Peyer's patch (tissue), 4 donors: ENCODE measurements around the gene SPATA18. TPM values are rescaled to one million over a fixed set of nuclear protein-coding genes. Genes with fewer than 3 reads are reported as not detected.

Experiments used
- DNase-seq, 3 donors: peaks; one replicate each; pipeline ENCODE4 v3.0.0-alpha.2; 2017 to 2019
- H3K27ac ChIP-seq, 4 donors: fragments of 200-600 bp; sonication (generic); one replicate each; pipeline ENCODE4 v1.5.1; 2016 to 2019
- H3K27me3 ChIP-seq, 2 donors: fragments of 200-600 bp; sonication (generic); one replicate each; pipeline ENCODE4 v1.5.1; 2019
- H3K36me3 ChIP-seq, 3 donors: fragments of 200-600 bp; sonication (generic); one replicate each; pipeline ENCODE4 v1.5.1; 2016 to 2019
- H3K4me1 ChIP-seq, 4 donors: fragments of 200-600 bp; sonication (generic); one replicate each; pipeline ENCODE4 v1.5.1; 2016 to 2019
- H3K4me3 ChIP-seq, 4 donors: fragments of 200-600 bp; sonication (generic); 1 replicate in 3 of 4; 2 replicates in 1 of 4; pipeline ENCODE4 v1.5.1; 2016 to 2019; ENCODE audit warnings: mild to moderate bottlenecking in 1 of 4
- H3K9me3 ChIP-seq, 4 donors: fragments of 200-600 bp; sonication (generic); one replicate each; pipeline ENCODE4 v1.5.1; 2016 to 2019; ENCODE audit warnings: mild to moderate bottlenecking in 1 of 4
- POLR2A ChIP-seq, 2 donors: fragments of 450-650 bp; IDR thresholded peaks; one replicate each; pipeline ENCODE4 v1.5.1; 2017; ENCODE audit warnings: antibody characterized with exemption in 2 of 2, mild to moderate bottlenecking in 2 of 2, moderate library complexity in 2 of 2
- total RNA-seq, 4 donors: library from RNA; depleted of rRNA; stranded (reverse); fragments of >200 nt; gene quantifications; one replicate each; pipeline ENCODE4 v1.1.0, GENCODE V29; 2016
- TF ChIP-seq, protein P1 (sequence below), 6 experiments: fragments of 450-650 bp in 4 of 6; fragments of 200-600 bp in 2 of 6; sonication (generic) in 1 of 6; IDR thresholded peaks; one replicate each; pipeline ENCODE4 v1.5.1; 2017 to 2019; ENCODE audit warnings: antibody characterized with exemption in 6 of 6, mild to moderate bottlenecking in 3 of 6, moderate library complexity in 1 of 6

SPATA18 gene
- total RNA-seq, 4 donors from 2014 or later: 3.4 to 10.3 (median 4.3) TPM

GRCh38 chr4:52106191-52106590 is 55.1 kb downstream of the SPATA18 start:
- no peaks in the 10 kb centered on the region for H3K9me3 ChIP-seq
- H3K4me3 ChIP-seq: no peak overlapping the region
- H3K36me3 ChIP-seq: no peaks in the 10 kb centered on the region
- H3K27ac ChIP-seq: no peak overlapping the region
- no peaks in the 10 kb centered on the region for H3K4me1 ChIP-seq
- no peak for DNase-seq
- no peak for TF ChIP-seq POLR2A (IDR thresholded peaks at IDR 0.05)
- TF ChIP-seq, protein P1, sequence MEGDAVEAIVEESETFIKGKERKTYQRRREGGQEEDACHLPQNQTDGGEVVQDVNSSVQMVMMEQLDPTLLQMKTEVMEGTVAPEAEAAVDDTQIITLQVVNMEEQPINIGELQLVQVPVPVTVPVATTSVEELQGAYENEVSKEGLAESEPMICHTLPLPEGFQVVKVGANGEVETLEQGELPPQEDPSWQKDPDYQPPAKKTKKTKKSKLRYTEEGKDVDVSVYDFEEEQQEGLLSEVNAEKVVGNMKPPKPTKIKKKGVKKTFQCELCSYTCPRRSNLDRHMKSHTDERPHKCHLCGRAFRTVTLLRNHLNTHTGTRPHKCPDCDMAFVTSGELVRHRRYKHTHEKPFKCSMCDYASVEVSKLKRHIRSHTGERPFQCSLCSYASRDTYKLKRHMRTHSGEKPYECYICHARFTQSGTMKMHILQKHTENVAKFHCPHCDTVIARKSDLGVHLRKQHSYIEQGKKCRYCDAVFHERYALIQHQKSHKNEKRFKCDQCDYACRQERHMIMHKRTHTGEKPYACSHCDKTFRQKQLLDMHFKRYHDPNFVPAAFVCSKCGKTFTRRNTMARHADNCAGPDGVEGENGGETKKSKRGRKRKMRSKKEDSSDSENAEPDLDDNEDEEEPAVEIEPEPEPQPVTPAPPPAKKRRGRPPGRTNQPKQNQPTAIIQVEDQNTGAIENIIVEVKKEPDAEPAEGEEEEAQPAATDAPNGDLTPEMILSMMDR (IDR thresholded peaks at IDR 0.05): no peak
- H3K27me3 ChIP-seq: no peaks in the 10 kb centered on the region

DNA sequence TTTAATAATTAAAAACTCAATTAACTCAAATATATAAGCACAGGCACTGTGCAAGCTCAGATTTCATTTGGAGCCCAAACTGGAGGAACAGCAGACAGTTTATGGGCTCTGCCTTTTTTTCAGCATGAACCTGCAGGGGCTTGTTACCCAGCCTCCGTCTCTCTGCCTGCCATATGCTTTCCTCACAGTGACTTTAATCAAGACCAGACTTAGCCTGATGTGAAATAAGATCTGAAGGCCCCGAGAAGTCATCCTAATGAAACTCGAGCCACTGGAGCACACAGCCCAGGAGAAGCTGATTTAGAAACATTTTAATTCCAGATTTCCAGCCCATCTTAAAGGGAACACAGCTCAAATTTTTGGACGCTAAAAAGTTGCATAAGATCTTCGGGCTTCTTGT is 55.6 kb downstream of the SPATA18 start:
- no peak for TF ChIP-seq POLR2A (IDR thresholded peaks at IDR 0.05)
- TF ChIP-seq, protein P1 (IDR thresholded peaks at IDR 0.05): no peak

DNA sequence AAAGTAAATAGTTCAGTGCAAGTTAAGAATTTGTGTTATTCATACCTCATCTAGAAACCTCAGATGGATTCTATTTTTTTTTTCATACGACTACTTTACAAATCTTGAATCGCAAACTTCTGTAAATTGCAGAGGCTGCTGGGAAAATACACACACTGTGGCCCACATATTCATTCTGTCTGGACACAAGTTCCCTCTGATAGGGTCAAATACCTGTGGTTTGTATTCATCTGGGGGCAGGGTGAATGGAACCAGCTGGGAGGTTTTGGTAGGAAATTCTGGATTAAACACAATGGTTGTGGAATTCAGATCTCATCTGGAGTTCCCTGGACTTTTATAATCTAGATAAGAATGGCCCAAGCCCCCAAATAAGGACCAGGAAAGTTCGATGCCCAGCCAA is 56.2 kb downstream of the SPATA18 start:
- DNase-seq: no peak
- Histone ChIP-seq H3K4me3 (no peak overlapping the region), H3K4me1 (no peaks in the 10 kb centered on the region), H3K27me3 (no peaks in the 10 kb centered on the region), H3K36me3 (no peaks in the 10 kb centered on the region), H3K27ac (no peak overlapping the region), H3K9me3 (no peaks in the 10 kb centered on the region)
- TF ChIP-seq, protein P1 (IDR thresholded peaks at IDR 0.05): no peak
- TF ChIP-seq POLR2A (IDR thresholded peaks at IDR 0.05): no peak

More for the DNA sequence above, 55.6 kb downstream of the SPATA18 start:
- no peaks in the 10 kb centered on the region for H3K36me3 ChIP-seq
- no peaks in the 10 kb centered on the region for H3K4me1 ChIP-seq
- no peak overlapping the region for H3K27ac ChIP-seq
- H3K27me3 ChIP-seq: no peaks in the 10 kb centered on the region
- H3K4me3 ChIP-seq: no peak overlapping the region
- no peaks in the 10 kb centered on the region for H3K9me3 ChIP-seq
- DNase-seq: no peak

DNA sequence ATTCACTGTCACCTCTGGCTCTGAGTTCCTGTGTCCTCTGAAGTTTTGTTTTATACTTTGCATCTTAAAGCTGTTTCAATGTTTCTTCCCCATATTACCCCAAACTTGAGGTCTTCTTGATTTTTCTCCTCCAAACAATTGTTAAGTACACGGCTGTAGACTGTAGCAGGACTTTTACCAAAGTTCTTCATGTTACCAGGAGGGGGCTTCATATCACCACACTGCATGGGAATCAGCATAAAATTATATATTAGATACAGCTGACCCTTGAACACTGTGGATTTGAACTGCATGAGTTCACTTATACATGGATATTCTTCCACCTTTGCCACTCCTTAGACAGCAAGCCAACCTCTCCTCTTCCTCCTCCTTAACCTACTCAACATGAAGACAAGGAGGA is 56.6 kb downstream of the SPATA18 start:
- no peak for DNase-seq
- no peaks in the 10 kb centered on the region for H3K27me3 ChIP-seq
- H3K27ac ChIP-seq: no peak overlapping the region
- H3K9me3 ChIP-seq: no peaks in the 10 kb centered on the region
- no peaks in the 10 kb centered on the region for H3K4me1 ChIP-seq
- no peaks in the 10 kb centered on the region for H3K36me3 ChIP-seq
- TF ChIP-seq, protein P1 (IDR thresholded peaks at IDR 0.05): no peak
- TF ChIP-seq POLR2A (IDR thresholded peaks at IDR 0.05): no peak
- H3K4me3 ChIP-seq: no peak overlapping the region

- Histone ChIP-seq H3K36me3 (no peaks in the 10 kb centered on the region), H3K9me3 (no peaks in the 10 kb centered on the region), H3K4me3 (no peak overlapping the region), H3K4me1 (no peaks in the 10 kb centered on the region), H3K27ac (no peak overlapping the region), H3K27me3 (no peaks in the 10 kb centered on the region)
- TF ChIP-seq, protein P1 (IDR thresholded peaks at IDR 0.05): no peak
- no peak for TF ChIP-seq POLR2A (IDR thresholded peaks at IDR 0.05)
- DNase-seq: no peak
Observed at GRCh38 chr4:52110171-52110570, 59.1 kb downstream of the SPATA18 start.

DNA sequence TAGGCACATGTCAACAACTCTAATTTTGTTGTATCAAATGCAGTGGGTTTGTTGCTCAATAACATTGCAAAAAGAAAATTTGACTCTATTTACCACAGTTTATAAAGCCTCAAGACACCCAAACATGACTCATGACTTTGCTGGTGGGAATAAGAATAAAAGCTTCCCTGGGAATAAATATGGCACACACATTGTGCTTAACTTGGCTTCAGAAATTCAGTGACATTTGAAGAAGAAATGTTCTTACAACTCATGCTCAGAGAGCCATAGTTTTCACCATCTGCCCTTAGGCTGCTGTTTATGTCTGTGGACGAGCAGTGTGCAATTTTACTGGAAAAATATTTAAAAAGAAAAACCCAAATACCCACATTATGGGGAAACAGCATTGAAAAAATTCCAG is 60.9 kb downstream of the SPATA18 start:
- Histone ChIP-seq H3K27ac (no peak overlapping the region), H3K36me3 (no peaks in the 10 kb centered on the region), H3K4me3 (no peak overlapping the region), H3K4me1 (no peaks in the 10 kb centered on the region), H3K27me3 (no peaks in the 10 kb centered on the region), H3K9me3 (no peaks in the 10 kb centered on the region)
- no peak for TF ChIP-seq POLR2A (IDR thresholded peaks at IDR 0.05)
- TF ChIP-seq, protein P1 (IDR thresholded peaks at IDR 0.05): no peak
- DNase-seq: no peak
